SKM-1 (cell line): ENCODE measurements around the gene PCDHB14.
"Not testable (repeated sequence)": the region's sequence is repeated elsewhere in the genome, so short reads cannot be mapped to it uniquely, and the experiment has no call there.

Experiments
- DNase-seq: peaks from one replicate; lab custom pipeline; 2025; ENCODE audit not compliant: unreplicated experiment; lab: John Stamatoyannopoulos, UW

Gene PCDHB14

GRCh38 chr5:141223112-141223783 is at the start of gene PCDHB14:
Gene PCDHB14, plus strand, starts transcription at chr5:141223343. Its CDS starts 163 bp downstream, at chr5:141223506.
- no peak for DNase-seq

DNA sequence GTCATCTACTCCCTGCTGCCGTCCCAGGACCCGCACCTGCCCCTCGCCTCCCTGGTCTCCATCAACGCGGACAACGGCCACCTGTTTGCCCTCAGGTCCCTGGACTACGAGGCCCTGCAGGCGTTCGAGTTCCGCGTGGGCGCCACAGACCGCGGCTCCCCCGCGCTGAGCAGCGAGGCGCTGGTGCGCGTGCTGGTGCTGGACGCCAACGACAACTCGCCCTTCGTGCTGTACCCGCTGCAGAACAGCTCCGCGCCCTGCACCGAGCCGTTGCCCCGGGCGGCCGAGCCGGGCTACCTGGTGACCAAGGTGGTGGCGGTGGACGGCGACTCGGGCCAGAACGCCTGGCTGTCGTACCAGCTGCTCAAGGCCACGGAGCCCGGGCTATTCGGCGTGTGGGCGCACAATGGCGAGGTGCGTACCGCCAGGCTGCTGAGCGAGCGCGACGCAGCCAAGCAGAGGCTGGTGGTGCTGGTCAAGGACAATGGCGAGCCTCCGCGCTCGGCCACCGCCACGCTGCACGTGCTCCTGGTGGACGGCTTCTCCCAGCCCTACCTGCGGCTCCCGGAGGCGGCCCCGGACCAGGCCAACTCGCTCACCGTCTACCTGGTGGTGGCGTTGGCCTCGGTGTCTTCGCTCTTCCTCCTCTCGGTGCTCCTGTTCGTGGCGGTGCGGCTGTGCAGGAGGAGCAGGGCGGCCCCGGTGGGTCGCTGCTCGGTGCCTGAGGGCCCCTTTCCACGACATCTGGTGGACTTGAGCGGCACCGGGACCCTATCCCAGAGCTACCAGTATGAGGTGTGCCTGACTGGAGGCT is 48.6 kb upstream of the PCDHB14 start:
- not testable (repeated sequence) for DNase-seq

DNA sequence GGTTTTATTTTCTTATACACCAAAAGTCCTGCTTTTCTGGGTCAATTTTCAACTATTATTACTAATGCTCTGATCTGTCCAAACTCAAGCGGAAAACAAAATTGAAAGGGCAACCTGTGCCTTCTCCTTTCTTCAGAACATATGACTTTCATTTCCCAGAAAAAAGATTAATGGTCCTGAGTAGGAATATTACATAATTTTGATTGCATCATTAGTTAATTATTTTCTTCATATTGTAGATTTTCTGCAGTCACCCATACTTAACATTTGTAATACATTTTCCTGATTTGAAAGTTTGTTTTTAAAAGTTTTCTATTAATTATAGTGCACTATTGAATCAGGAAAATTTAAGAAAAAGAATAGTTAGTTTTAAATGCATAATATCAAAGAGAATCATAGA is 47.2 kb upstream of the PCDHB14 start:
- DNase-seq, result no peak

- DNase-seq, result not testable (repeated sequence)
Observed at GRCh38 chr5:141177577-141178191, 45.5 kb upstream of the PCDHB14 start, which contains the start of gene PCDHB8. Gene PCDHB8, plus strand, starts transcription at chr5:141177790. Its CDS starts 245 bp downstream, at chr5:141178035.

- not testable (repeated sequence) for DNase-seq
Observed at GRCh38 chr5:141179371-141179770, 43.8 kb upstream of the PCDHB14 start.

GRCh38 chr5:141179876-141180275 is 43.3 kb upstream of the PCDHB14 start:
- not testable (repeated sequence) for DNase-seq

- no peak for DNase-seq
Observed at GRCh38 chr5:141180313-141180712, 42.8 kb upstream of the PCDHB14 start.

- no peak for DNase-seq
Observed at GRCh38 chr5:141182248-141182647, 40.9 kb upstream of the PCDHB14 start, which contains the start of gene PCDHB16. Gene PCDHB16, plus strand, starts transcription at chr5:141182387. Its CDS starts 173 bp downstream, at chr5:141182560.

GRCh38 chr5:141184117-141184855 is 38.9 kb upstream of the PCDHB14 start:
- not testable (repeated sequence) for DNase-seq

GRCh38 chr5:141186897-141187512 is 36.1 kb upstream of the PCDHB14 start, which contains the start of gene PCDHB9:
Gene PCDHB9, plus strand, starts transcription at chr5:141187161. Its CDS starts 158 bp downstream, at chr5:141187319.
- no peak for DNase-seq

- DNase-seq, result not testable (repeated sequence)
Observed at GRCh38 chr5:141188682-141189081, 34.5 kb upstream of the PCDHB14 start.

DNA sequence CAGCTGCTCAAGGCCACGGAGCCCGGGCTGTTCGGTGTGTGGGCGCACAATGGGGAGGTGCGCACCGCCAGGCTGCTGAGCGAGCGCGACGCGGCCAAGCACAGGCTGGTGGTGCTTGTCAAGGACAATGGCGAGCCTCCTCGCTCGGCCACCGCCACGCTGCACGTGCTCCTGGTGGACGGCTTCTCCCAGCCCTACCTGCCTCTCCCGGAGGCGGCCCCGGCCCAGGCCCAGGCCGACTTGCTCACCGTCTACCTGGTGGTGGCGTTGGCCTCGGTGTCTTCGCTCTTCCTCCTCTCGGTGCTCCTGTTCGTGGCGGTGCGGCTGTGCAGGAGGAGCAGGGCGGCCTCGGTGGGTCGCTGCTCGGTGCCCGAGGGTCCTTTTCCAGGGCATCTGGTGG is 34.0 kb upstream of the PCDHB14 start:
- not testable (repeated sequence) for DNase-seq

- peak; percentile 7 for DNase-seq
Observed at GRCh38 chr5:141192110-141192725, 30.9 kb upstream of the PCDHB14 start, which contains the start of gene PCDHB10. Gene PCDHB10, plus strand, starts transcription at chr5:141192353. Its CDS starts 200 bp downstream, at chr5:141192553.

DNA sequence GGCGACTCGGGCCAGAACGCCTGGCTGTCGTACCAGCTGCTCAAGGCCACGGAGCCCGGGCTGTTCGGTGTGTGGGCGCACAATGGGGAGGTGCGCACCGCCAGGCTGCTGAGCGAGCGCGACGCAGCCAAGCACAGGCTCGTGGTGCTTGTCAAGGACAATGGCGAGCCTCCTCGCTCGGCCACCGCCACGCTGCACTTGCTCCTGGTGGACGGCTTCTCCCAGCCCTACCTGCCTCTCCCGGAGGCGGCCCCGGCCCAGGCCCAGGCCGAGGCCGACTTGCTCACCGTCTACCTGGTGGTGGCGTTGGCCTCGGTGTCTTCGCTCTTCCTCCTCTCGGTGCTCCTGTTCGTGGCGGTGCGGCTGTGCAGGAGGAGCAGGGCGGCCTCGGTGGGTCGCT is 28.8 kb upstream of the PCDHB14 start:
- DNase-seq, result not testable (repeated sequence)

DNA sequence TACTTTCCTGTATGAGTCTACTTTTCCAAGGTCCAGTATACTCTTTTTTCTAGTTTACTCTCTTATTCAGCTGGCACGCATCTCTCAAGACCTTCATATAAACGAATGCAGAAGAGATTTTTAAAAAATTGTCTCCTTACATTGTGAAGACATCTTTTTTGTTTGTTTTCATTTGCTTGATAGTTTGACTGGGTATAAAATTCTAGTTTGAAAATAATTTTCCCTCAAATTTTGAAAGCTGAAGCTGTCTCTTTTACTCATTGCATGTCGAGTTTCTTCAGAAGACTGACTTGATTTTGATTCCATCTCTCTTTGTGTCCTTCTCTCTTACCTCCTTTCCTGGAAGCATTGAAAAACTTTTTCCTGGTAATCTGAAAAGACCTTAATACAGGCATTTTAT is 26.8 kb upstream of the PCDHB14 start:
- DNase-seq, result no peak

GRCh38 chr5:141199359-141200235 is 23.5 kb upstream of the PCDHB14 start, which contains the start of gene PCDHB11:
Gene PCDHB11, plus strand, starts transcription at chr5:141199627. Its CDS starts 148 bp downstream, at chr5:141199775.
- DNase-seq, result no peak

DNA sequence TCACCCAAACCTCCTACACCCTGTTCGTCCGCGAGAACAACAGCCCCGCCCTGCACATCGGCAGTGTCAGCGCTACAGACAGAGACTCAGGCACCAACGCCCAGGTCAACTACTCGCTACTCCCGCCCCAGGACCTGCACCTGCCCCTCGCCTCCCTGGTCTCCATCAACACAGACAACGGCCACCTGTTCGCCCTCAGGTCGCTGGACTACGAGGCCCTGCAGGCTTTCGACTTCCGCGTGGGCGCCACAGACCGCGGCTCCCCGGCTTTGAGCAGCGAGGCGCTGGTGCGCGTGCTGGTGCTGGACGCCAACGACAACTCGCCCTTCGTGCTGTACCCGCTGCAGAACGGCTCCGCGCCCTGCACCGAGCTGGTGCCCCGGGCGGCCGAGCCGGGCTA is 22.0 kb upstream of the PCDHB14 start:
- not testable (repeated sequence) for DNase-seq

- DNase-seq, result not testable (repeated sequence)
Observed at GRCh38 chr5:141201646-141202045, 21.5 kb upstream of the PCDHB14 start.

GRCh38 chr5:141208478-141208877 is 14.7 kb upstream of the PCDHB14 start, which contains the start of gene PCDHB12:
Gene PCDHB12, plus strand, starts transcription at chr5:141208719. Its CDS starts 189 bp downstream, at chr5:141208908.
- no peak for DNase-seq
